K562 (cell line): ENCODE results near the gene RALGPS1. TPM values are rescaled to one million over a fixed set of nuclear protein-coding genes. Genes with fewer than 3 reads are reported as not detected.

Source experiments
- ATAC-seq: fragments of 200-7000 bp; cut with Tn5 transposase; 3 replicates; pipeline ENCODE4 v1.9.1; 2020; ENCODE audit warnings: moderate library complexity
- BruUV-seq: library from RNA; stranded (reverse); fragments of 400-500 nt; replicated peaks from 2 replicates; lab custom pipeline; 2021; lab: Mats Ljungman, UMichigan
- CTCF ChIA-PET: fragments of 300-600 bp; formaldehyde crosslinking; extraction: SDS; loops from one replicate; lab custom pipeline; 2021; ENCODE audit warnings: low intra/inter-chr PET ratio; lab: Yijun Ruan, JAX
- POLR2A ChIA-PET: fragments of 300-600, 350-650 bp; sonication (Branson Sonifier 250); formaldehyde crosslinking; extraction: SDS; loops from one replicate; lab custom pipeline; 2021; ENCODE audit warnings: antibody characterized with exemption, inconsistent platforms; lab: Yijun Ruan, JAX
- DNase-seq, 4 experiments: peaks; one replicate each; pipeline versions ENCODE4 v3.0.0 to v3.0.0-alpha.2; 2011 to 2018; ENCODE audit warnings: low spot score in 3 of 4, mixed read lengths in 3 of 4; ENCODE audit errors: extremely low read depth in 1 of 4
- FAIRE-seq: peaks from 2 replicates; lab custom pipeline; 2011; peaks lifted over from hg19 to GRCh38; lab: Jason Lieb, UNC
- H2AFZ ChIP-seq: 2 replicates; pipeline ENCODE4 v1.6.0; 2011; ENCODE audit warnings: low read depth, low read length, control low read depth, inconsistent platforms
- H3K27ac ChIP-seq: fragments of 200-600 bp; 3 replicates; pipeline ENCODE4 v1.8.0; 2011; ENCODE audit warnings: low read depth, mild to moderate bottlenecking, control low read depth, inconsistent platforms, low read length, moderate library complexity, mixed read lengths; ENCODE audit errors: extremely low read depth
- H3K27me3 ChIP-seq, 2 experiments: fragments of 300-600 bp in 1 of 2; 2 replicates in 1 of 2; 3 replicates in 1 of 2; pipeline versions ENCODE4 v1.6.0 to v1.8.0; 2011; ENCODE audit warnings: inconsistent platforms in 2 of 2, low read length in 2 of 2, mild to moderate bottlenecking in 1 of 2, mixed read lengths in 1 of 2, moderate library complexity in 1 of 2; ENCODE audit not compliant: control insufficient read depth in 2 of 2, insufficient read depth in 2 of 2
- H3K36me3 ChIP-seq: fragments of 300-600 bp; 3 replicates; pipeline ENCODE4 v1.8.0; 2011; ENCODE audit warnings: mild to moderate bottlenecking, low read length, inconsistent platforms; ENCODE audit not compliant: control insufficient read depth, insufficient read depth
- H3K4me1 ChIP-seq, 2 experiments: fragments of 200-600 bp in 1 of 2; replicated peaks in 1 of 2; 2 replicates in 1 of 2; 3 replicates in 1 of 2; pipeline versions ENCODE4 v1.5.1 to v1.8.0; 2011; ENCODE audit warnings: inconsistent platforms in 2 of 2, low read length in 2 of 2, mild to moderate bottlenecking in 1 of 2, mixed read lengths in 1 of 2, moderate library complexity in 1 of 2; ENCODE audit not compliant: control insufficient read depth in 2 of 2, insufficient read depth in 2 of 2
- H3K4me2 ChIP-seq: 2 replicates; pipeline ENCODE4 v1.6.1; 2011; ENCODE audit warnings: low read length, control low read depth, inconsistent platforms, mixed read lengths; ENCODE audit not compliant: insufficient read depth
- H3K4me3 ChIP-seq: fragments of 200-600 bp; sonication (generic), shearing (Covaris generic); 2 replicates; pipeline ENCODE4 v1.5.1; 2016; ENCODE audit warnings: control low read depth, inconsistent platforms
- H3K79me2 ChIP-seq: fragments of 200-600 bp; 3 replicates; pipeline ENCODE4 v1.8.0; 2011; ENCODE audit warnings: low read length, inconsistent platforms; ENCODE audit not compliant: control insufficient read depth, insufficient read depth
- H3K9ac ChIP-seq, 2 experiments: 2 replicates each; pipeline versions ENCODE4 v1.6.0 to v1.6.1; 2011; ENCODE audit warnings: low read depth in 2 of 2, low read length in 2 of 2, control low read depth in 1 of 2, inconsistent platforms in 1 of 2, mild to moderate bottlenecking in 1 of 2, mixed read lengths in 1 of 2; ENCODE audit not compliant: insufficient read depth in 1 of 2
- H3K9me1 ChIP-seq: one replicate; pipeline ENCODE4 v1.6.0; 2011; ENCODE audit warnings: inconsistent platforms, mild to moderate bottlenecking, low read length, moderate library complexity; ENCODE audit not compliant: control insufficient read depth, insufficient read depth
- H3K9me3 ChIP-seq: replicated peaks from 2 replicates; pipeline ENCODE4 v1.5.1; 2011; ENCODE audit warnings: low read depth, low read length, inconsistent platforms; ENCODE audit not compliant: control insufficient read depth, insufficient read depth
- H4K20me1 ChIP-seq: replicated peaks from 2 replicates; pipeline ENCODE4 v1.6.1; 2011; ENCODE audit warnings: low read length, inconsistent platforms, mixed read lengths; ENCODE audit not compliant: control insufficient read depth, insufficient read depth
- ATF1 ChIP-seq, 2 experiments: fragments of 450-650 bp in 1 of 2; IDR thresholded peaks; 2 replicates each; pipeline ENCODE4 v1.6.1; 2016; ENCODE audit warnings: missing compliant biosample characterization in 1 of 2, missing genetic modification characterization in 1 of 2
- BRCA1 ChIP-seq, 2 experiments: fragments of 450-650 bp in 1 of 2; sonication (generic) in 1 of 2; formaldehyde crosslinking in 1 of 2; IDR thresholded peaks; 2 replicates each; pipeline versions ENCODE4 v1.5.0 to v1.6.1; 2017 to 2020; ENCODE audit warnings: mild to moderate bottlenecking in 1 of 2, missing genetic modification reagents in 1 of 2
- CEBPG ChIP-seq, 3 experiments: fragments of 200-800 bp in 1 of 3; sonication (Bioruptor generic) in 1 of 3; sonication (generic) in 1 of 3; formaldehyde crosslinking in 1 of 3; IDR thresholded peaks in 2 of 3; conservative IDR thresholded peaks in 1 of 3; 2 replicates each; pipeline versions ENCODE4 v1.6.1 to v1.8.0; 2016 to 2022; ENCODE audit warnings: missing compliant biosample characterization in 2 of 3, missing genetic modification characterization in 2 of 3, mild to moderate bottlenecking in 1 of 3, missing genetic modification reagents in 1 of 3
- CTCFL ChIP-seq: IDR thresholded peaks from 2 replicates; pipeline ENCODE4 v1.6.1; 2011; ENCODE audit warnings: borderline replicate concordance, low read depth, mild to moderate bottlenecking, moderate library complexity, low read length; ENCODE audit not compliant: insufficient read depth, poor library complexity, severe bottlenecking
- MCM2 ChIP-seq: fragments of 450-650 bp; IDR thresholded peaks from 2 replicates; pipeline ENCODE4 v1.6.1; 2017; ENCODE audit warnings: low read depth, mild to moderate bottlenecking
- RUNX1 ChIP-seq: sonication (generic); IDR thresholded peaks from 2 replicates; pipeline ENCODE4 v1.6.1; 2016; ENCODE audit warnings: antibody characterized with exemption, low read depth
- SLC30A9 ChIP-seq: fragments of 250-450 bp; sonication (Bioruptor Pico); IDR thresholded peaks from 2 replicates; pipeline ENCODE4 v1.8.0; 2022; ENCODE audit warnings: mild to moderate bottlenecking, moderate library complexity
- TCF15 ChIP-seq: fragments of 250-450 bp; sonication (Bioruptor Pico); IDR thresholded peaks from 2 replicates; pipeline ENCODE4 v1.8.0; 2022; ENCODE audit warnings: moderate library complexity, mild to moderate bottlenecking, inconsistent platforms
- ZNF609 ChIP-seq: sonication (generic); formaldehyde crosslinking; IDR thresholded peaks from 2 replicates; pipeline ENCODE4 v1.8.1; 2023; ENCODE audit warnings: missing genetic modification reagents, mild to moderate bottlenecking, borderline replicate concordance
- whole genome bisulfite sequencing: fragments of 100-300 bp; shearing (Covaris generic); methylation state at CpG from one replicate; pipeline ENCODE4 v1.1.6; 2016; ENCODE audit warnings: low coverage, mixed read lengths; ENCODE audit not compliant: insufficient coverage; ENCODE audit errors: missing lambda C conversion rate; 5-methylcytosine and 5-hydroxymethylcytosine counted together
- in situ Hi-C: fragments of 300-500 bp; cut with MboI; formaldehyde crosslinking; loops from 4 replicates; pipeline ENCODE4 v1.15.0; 2018; ENCODE audit warnings: inconsistent platforms, mixed read lengths
- intact Hi-C: fragments of 100-400 bp; cut with micrococcal nuclease; formaldehyde crosslinking; loops from 2 replicates; pipeline ENCODE4 v1.14.2; 2022
- polyA plus RNA-seq, 8 experiments: library from polyadenylated mRNA; depleted of rRNA in 4 of 8; stranded (reverse) in 5 of 8; unstranded in 3 of 8; fragments of >200 nt; fragmentation: Nextera tagmentation in 2 of 8; fragmentation: Illumina TruSeq in 1 of 8; extraction: Ambion mirVana in 2 of 8; extraction: Trizol in 1 of 8; gene quantifications; 2 replicates each; pipeline versions ENCODE4 v1.2.1 to v1.2.3, GENCODE V29; 2011 to 2014; ENCODE audit warnings: inconsistent platforms in 1 of 8, missing spikeins in 1 of 8
- total RNA-seq, 7 experiments: library from RNA; depleted of rRNA in 6 of 7; stranded (reverse); fragments of >200 nt in 6 of 7; fragmentation: Illumina TruSeq in 2 of 7; extraction: Trizol in 2 of 7; gene quantifications; 2 replicates each; pipeline versions ENCODE4 v1.2.1 to v1.2.3, GENCODE V29; 2011 to 2021; ENCODE audit warnings: low replicate concordance in 1 of 7

RALGPS1 gene
- total and polyA plus RNA-seq, 9 of the 15 experiments (the other 6 are each of a cell fraction or from before 2014, with no cell fraction given) = 0.04 to 2.6 (median 1.5) TPM

GRCh38 chr9:127132921-127133647 lies 218.5 kb downstream of the RALGPS1 start (continued):
- TF ChIP-seq CEBPG (CRISPR knock-in tag; IDR thresholded peaks at IDR 0.05) (no peak), CEBPG (tag; conservative IDR thresholded peaks at IDR 0.05 in 1 of 2, IDR thresholded peaks at IDR 0.05 in 1 of 2) (no peak)
- TF ChIP-seq, all 486 proteins: peak for 0

GRCh38 chr9:127133739-127134167 lies 219.2 kb downstream of the RALGPS1 start:
- no peak overlapping the region for H3K27ac ChIP-seq
- H3K4me3 ChIP-seq = no peak overlapping the region
- WGBS = 10% methylated on average over 10 of the region's 13 CpGs
- in situ Hi-C loops = no loop called here
- H3K9ac ChIP-seq = no peak overlapping the region
- H3K79me2 ChIP-seq = no peaks in the 10 kb centered on the region
- no peak for FAIRE-seq
- no peak for DNase-seq
- H3K36me3 ChIP-seq = no peaks in the 10 kb centered on the region
- no peak overlapping the region for H3K4me2 ChIP-seq
- POLR2A ChIA-PET = interaction anchor here (0.6 to 1.5 kb wide), 4 partner anchors 10 to 738 kb away, joined by 3 to 6 read pairs (median 4); no protein-coding TSS in a partner anchor
- TF ChIP-seq ZNF609 (CRISPR knock-in tag) (no peak), MCM2 (no peak), SLC30A9 (CRISPR knock-in tag) (no peak), RUNX1 (no peak), ATF1 (CRISPR knock-in tag; IDR thresholded peaks at IDR 0.05) (no peak), ATF1 (tag; IDR thresholded peaks at IDR 0.05) (no peak), BRCA1 (IDR thresholded peaks at IDR 0.05) (no peak), BRCA1 (CRISPR knock-in tag; IDR thresholded peaks at IDR 0.05) (no peak), CTCFL (no peak), TCF15 (no peak)
- peaks cover 9 to 19% of the 10 kb centered on the region in 2 experiments for H3K4me1 ChIP-seq
- H3K9me3 ChIP-seq = no peaks in the 10 kb centered on the region
- CTCF ChIA-PET = no interaction called here
- 0 out of 2 replicates have a peak, but pooled peaks cover 2% of the 10 kb centered on the region for H4K20me1 ChIP-seq
- no peaks in the 10 kb centered on the region for H3K9me1 ChIP-seq
- H2AFZ ChIP-seq = no peak overlapping the region
- ATAC-seq = no peak
- BruUV-seq = no TSS peak
- intact Hi-C loops = no loop called here
- peaks cover 13 to 53% of the 10 kb centered on the region in 2 experiments; a peak in 3 of 5 replicates for H3K27me3 ChIP-seq
